Neural cell (in vitro differentiated cells): ENCODE measurements around the gene F2R. TPM values are rescaled to one million over a fixed set of nuclear protein-coding genes. Genes with fewer than 3 reads are reported as not detected.
"Not testable (repeated sequence)": the region's sequence is repeated elsewhere in the genome, so short reads cannot be mapped to it uniquely, and the experiment has no call there.

Experiments used
- H2AFZ ChIP-seq: fragments of 200-600, 300-800 bp; sonication (generic), shearing (Covaris generic); 2 replicates; pipeline ENCODE4 v1.6.0; 2014; ENCODE audit warnings: low read depth, mild to moderate bottlenecking, antibody characterized with exemption, low read length, moderate library complexity
- H3F3A ChIP-seq: fragments of 200-600 bp; shearing (Covaris generic); 2 replicates; pipeline ENCODE4 v1.6.1; 2016; ENCODE audit warnings: mild to moderate bottlenecking, moderate library complexity, mixed read lengths, antibody characterized with exemption, low read length; ENCODE audit not compliant: insufficient read depth, poor library complexity, severe bottlenecking
- H3K27ac ChIP-seq: fragments of 200-600, 300-800 bp; sonication (generic), shearing (Covaris generic); 2 replicates; pipeline ENCODE4 v1.5.1; 2014; ENCODE audit warnings: mild to moderate bottlenecking, low read length, moderate library complexity
- H3K27me3 ChIP-seq: fragments of 300-800, 200-600 bp; sonication (generic), shearing (Covaris generic); 2 replicates; pipeline ENCODE4 v1.6.0; 2014; ENCODE audit warnings: mild to moderate bottlenecking, low read depth, low read length, moderate library complexity; ENCODE audit not compliant: insufficient read depth
- H3K36me3 ChIP-seq: fragments of 300-800, 200-600 bp; sonication (generic), shearing (Covaris generic); 2 replicates; pipeline ENCODE4 v1.5.1; 2014; ENCODE audit warnings: mild to moderate bottlenecking, antibody characterized with exemption, low read length, moderate library complexity; ENCODE audit not compliant: insufficient read depth
- H3K4me2 ChIP-seq: fragments of 300-800, 200-600 bp; sonication (generic), shearing (Covaris generic); 2 replicates; pipeline ENCODE4 v1.6.0; 2014; ENCODE audit warnings: mild to moderate bottlenecking, low read length
- H3K4me3 ChIP-seq: fragments of 300-800, 200-600 bp; sonication (generic), shearing (Covaris generic); 2 replicates; pipeline ENCODE4 v1.5.1; 2014; ENCODE audit warnings: mild to moderate bottlenecking, low read length, moderate library complexity
- H3K79me2 ChIP-seq: fragments of 200-600 bp; shearing (Covaris generic); replicated peaks from 2 replicates; pipeline ENCODE4 v1.6.0; 2014; ENCODE audit warnings: mild to moderate bottlenecking, low read length, moderate library complexity; ENCODE audit not compliant: insufficient read depth
- H3K9ac ChIP-seq: fragments of 300-800, 200-600 bp; sonication (generic), shearing (Covaris generic); 2 replicates; pipeline ENCODE4 v1.6.1; 2016; ENCODE audit warnings: mild to moderate bottlenecking, low read length, mixed read lengths
- H3K9me2 ChIP-seq: fragments of 200-600 bp; shearing (Covaris generic); 2 replicates; pipeline ENCODE4 v1.6.1; 2016; ENCODE audit warnings: mild to moderate bottlenecking, low read length, mixed read lengths; ENCODE audit not compliant: insufficient read depth
- H3K9me3 ChIP-seq: fragments of 200-600, 300-800 bp; sonication (generic), shearing (Covaris generic); 2 replicates; pipeline ENCODE4 v1.6.1; 2016; ENCODE audit warnings: mild to moderate bottlenecking, mixed run types, low read length, moderate library complexity, mixed read lengths
- H4K20me1 ChIP-seq: fragments of 200-600 bp; shearing (Covaris generic); 2 replicates; pipeline ENCODE4 v1.6.1; 2016; ENCODE audit warnings: mild to moderate bottlenecking, mixed run types; ENCODE audit not compliant: insufficient read depth
- EP300 ChIP-seq: fragments of 450-650 bp; conservative IDR thresholded peaks from 2 replicates; pipeline ENCODE4 v1.6.1; 2014; ENCODE audit warnings: antibody characterized with exemption, mild to moderate bottlenecking, moderate library complexity; ENCODE audit not compliant: poor library complexity, severe bottlenecking
- EZH2 ChIP-seq: fragments of 200-600, 300-800 bp; shearing (Covaris generic), sonication (generic); IDR thresholded peaks from 2 replicates; pipeline ENCODE4 v1.6.1; 2014; ENCODE audit warnings: antibody characterized with exemption, low read length, borderline replicate concordance, mild to moderate bottlenecking; ENCODE audit not compliant: insufficient read depth, poor library complexity, severe bottlenecking
- MXI1 ChIP-seq: fragments of 450-650 bp; conservative IDR thresholded peaks from 2 replicates; pipeline ENCODE4 v1.6.1; 2014; ENCODE audit warnings: antibody characterized with exemption, mild to moderate bottlenecking; ENCODE audit not compliant: poor library complexity, severe bottlenecking
- POLR2AphosphoS5 ChIP-seq: IDR thresholded peaks from 2 replicates; pipeline ENCODE4 v1.6.1; 2012
- RAD21 ChIP-seq: fragments of 450-650 bp; conservative IDR thresholded peaks from 2 replicates; pipeline ENCODE4 v1.6.1; 2014; ENCODE audit warnings: antibody characterized with exemption, mild to moderate bottlenecking, moderate library complexity
- SMC3 ChIP-seq: fragments of 450-650 bp; conservative IDR thresholded peaks from 2 replicates; pipeline ENCODE4 v1.6.1; 2014; ENCODE audit warnings: antibody characterized with exemption, mild to moderate bottlenecking, moderate library complexity; ENCODE audit not compliant: poor library complexity
- TAF1 ChIP-seq: IDR thresholded peaks from 2 replicates; pipeline ENCODE4 v1.6.1; 2012; ENCODE audit warnings: low read depth
- polyA plus RNA-seq: library from polyadenylated mRNA; depleted of rRNA; stranded (reverse); fragments of >200 nt; gene quantifications from 2 replicates; pipeline ENCODE4 v1.2.3, GENCODE V29; 2014
- TF ChIP-seq, protein P1 (sequence below): fragments of 450-650 bp; IDR thresholded peaks from 2 replicates; pipeline ENCODE4 v1.5.1; 2014; ENCODE audit warnings: antibody characterized with exemption, mild to moderate bottlenecking, moderate library complexity; ENCODE audit not compliant: poor library complexity, severe bottlenecking
- TF ChIP-seq, protein P2 (sequence below): IDR thresholded peaks from 2 replicates; pipeline ENCODE4 v1.6.1; 2012; ENCODE audit warnings: borderline replicate concordance

Gene F2R
- polyA plus RNA-seq, 1 donor from 2014 or later, result 35.9 TPM

GRCh38 chr5:76766746-76767145 is 50.8 kb downstream of the F2R start:
- no peaks in the 10 kb centered on the region for H3F3A ChIP-seq
- no peaks in the 10 kb centered on the region for H4K20me1 ChIP-seq
- no peaks in the 10 kb centered on the region for H3K36me3 ChIP-seq
- no peaks in the 10 kb centered on the region for H3K79me2 ChIP-seq
- H3K9me2 ChIP-seq, result no peaks in the 10 kb centered on the region
- H3K4me3 ChIP-seq, result no peak overlapping the region
- no peaks in the 10 kb centered on the region for H3K9me3 ChIP-seq
- H3K9ac ChIP-seq, result no peak overlapping the region
- H2AFZ ChIP-seq, result no peak overlapping the region
- H3K4me2 ChIP-seq, result no peak overlapping the region
- H3K27ac ChIP-seq, result no peak overlapping the region
- no peaks in the 10 kb centered on the region for H3K27me3 ChIP-seq
- TF ChIP-seq MXI1, result no peak
- no peak for TF ChIP-seq EP300
- TF ChIP-seq, protein P1, sequence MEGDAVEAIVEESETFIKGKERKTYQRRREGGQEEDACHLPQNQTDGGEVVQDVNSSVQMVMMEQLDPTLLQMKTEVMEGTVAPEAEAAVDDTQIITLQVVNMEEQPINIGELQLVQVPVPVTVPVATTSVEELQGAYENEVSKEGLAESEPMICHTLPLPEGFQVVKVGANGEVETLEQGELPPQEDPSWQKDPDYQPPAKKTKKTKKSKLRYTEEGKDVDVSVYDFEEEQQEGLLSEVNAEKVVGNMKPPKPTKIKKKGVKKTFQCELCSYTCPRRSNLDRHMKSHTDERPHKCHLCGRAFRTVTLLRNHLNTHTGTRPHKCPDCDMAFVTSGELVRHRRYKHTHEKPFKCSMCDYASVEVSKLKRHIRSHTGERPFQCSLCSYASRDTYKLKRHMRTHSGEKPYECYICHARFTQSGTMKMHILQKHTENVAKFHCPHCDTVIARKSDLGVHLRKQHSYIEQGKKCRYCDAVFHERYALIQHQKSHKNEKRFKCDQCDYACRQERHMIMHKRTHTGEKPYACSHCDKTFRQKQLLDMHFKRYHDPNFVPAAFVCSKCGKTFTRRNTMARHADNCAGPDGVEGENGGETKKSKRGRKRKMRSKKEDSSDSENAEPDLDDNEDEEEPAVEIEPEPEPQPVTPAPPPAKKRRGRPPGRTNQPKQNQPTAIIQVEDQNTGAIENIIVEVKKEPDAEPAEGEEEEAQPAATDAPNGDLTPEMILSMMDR, result no peak
- no peak for TF ChIP-seq EZH2
- TF ChIP-seq, protein P2, sequence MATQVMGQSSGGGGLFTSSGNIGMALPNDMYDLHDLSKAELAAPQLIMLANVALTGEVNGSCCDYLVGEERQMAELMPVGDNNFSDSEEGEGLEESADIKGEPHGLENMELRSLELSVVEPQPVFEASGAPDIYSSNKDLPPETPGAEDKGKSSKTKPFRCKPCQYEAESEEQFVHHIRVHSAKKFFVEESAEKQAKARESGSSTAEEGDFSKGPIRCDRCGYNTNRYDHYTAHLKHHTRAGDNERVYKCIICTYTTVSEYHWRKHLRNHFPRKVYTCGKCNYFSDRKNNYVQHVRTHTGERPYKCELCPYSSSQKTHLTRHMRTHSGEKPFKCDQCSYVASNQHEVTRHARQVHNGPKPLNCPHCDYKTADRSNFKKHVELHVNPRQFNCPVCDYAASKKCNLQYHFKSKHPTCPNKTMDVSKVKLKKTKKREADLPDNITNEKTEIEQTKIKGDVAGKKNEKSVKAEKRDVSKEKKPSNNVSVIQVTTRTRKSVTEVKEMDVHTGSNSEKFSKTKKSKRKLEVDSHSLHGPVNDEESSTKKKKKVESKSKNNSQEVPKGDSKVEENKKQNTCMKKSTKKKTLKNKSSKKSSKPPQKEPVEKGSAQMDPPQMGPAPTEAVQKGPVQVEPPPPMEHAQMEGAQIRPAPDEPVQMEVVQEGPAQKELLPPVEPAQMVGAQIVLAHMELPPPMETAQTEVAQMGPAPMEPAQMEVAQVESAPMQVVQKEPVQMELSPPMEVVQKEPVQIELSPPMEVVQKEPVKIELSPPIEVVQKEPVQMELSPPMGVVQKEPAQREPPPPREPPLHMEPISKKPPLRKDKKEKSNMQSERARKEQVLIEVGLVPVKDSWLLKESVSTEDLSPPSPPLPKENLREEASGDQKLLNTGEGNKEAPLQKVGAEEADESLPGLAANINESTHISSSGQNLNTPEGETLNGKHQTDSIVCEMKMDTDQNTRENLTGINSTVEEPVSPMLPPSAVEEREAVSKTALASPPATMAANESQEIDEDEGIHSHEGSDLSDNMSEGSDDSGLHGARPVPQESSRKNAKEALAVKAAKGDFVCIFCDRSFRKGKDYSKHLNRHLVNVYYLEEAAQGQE, result no peak
- TF ChIP-seq RAD21, result no peak
- no peak for TF ChIP-seq TAF1
- no peak for TF ChIP-seq SMC3
- no peak for TF ChIP-seq POLR2AphosphoS5

DNA sequence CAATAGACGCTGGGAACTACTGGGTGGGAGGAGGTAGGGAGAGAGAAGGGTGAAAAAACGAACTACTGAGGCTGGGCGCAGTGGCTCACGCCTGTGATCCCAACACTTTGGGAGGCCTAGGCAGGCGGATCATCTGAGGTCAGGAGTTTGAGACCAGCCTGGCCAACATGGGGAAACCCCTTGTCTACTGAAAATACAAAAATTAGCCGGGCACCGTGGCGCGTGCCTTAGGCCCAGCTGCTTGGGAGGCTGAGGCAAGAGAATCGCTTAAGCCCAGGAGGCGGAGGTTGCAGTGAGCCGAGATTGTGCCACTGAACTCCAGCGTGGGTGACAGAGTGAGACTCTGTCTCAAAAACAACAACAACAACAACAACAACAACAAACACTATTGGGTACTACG is 55.1 kb downstream of the F2R start:
- H3K9me3 ChIP-seq, H4K20me1 ChIP-seq, H3K4me2 ChIP-seq, H2AFZ ChIP-seq, H3K4me3 ChIP-seq, H3K27ac ChIP-seq, H3K27me3 ChIP-seq, H3K9ac ChIP-seq, H3K36me3 ChIP-seq, H3F3A ChIP-seq, H3K9me2 ChIP-seq, H3K79me2 ChIP-seq: not testable (repeated sequence)
